ENCODE results near the gene TIMELESS. TPM values are rescaled to one million over a fixed set of nuclear protein-coding genes. Genes with fewer than 3 reads are reported as not detected.

The TIMELESS gene
- total and polyA plus RNA-seq, 10 of the 15 experiments (the other 5 are each of a cell fraction or from before 2014, with no cell fraction given): 5.8 to 57.8 (median 31.8) TPM

GRCh38 chr12:56391721-56392120, 57.5 kb downstream of the TIMELESS start (continued):
- no peak for TF ChIP-seq ZNF592 (IDR thresholded peaks at IDR 0.05)
- TF ChIP-seq IKZF2 (IDR thresholded peaks at IDR 0.05): no peak
- no peak for TF ChIP-seq CREB1 (IDR thresholded peaks at IDR 0.05; ENCODE audit: low read depth)

GRCh38 chr12:56389412-56389811, 59.8 kb downstream of the TIMELESS start:
- BruUV-seq (replicated peaks): no TSS peak
- H3K4me2 ChIP-seq (ENCODE audit: control insufficient read depth, insufficient read depth): no peak overlapping the region
- H2AFZ ChIP-seq (ENCODE audit: control insufficient read depth, low read depth, low read length): no peak overlapping the region
- no peak overlapping the region for H3K9ac ChIP-seq (ENCODE audit: control insufficient read depth, insufficient read depth, low read length)
- POLR2A ChIA-PET: interaction anchor here (0.6 to 1.2 kb wide), 2 partner anchors 16 to 112 kb away, joined by 3 to 4 read pairs; no protein-coding TSS in a partner anchor
- H4K20me1 ChIP-seq (ENCODE audit: control insufficient read depth, insufficient read depth): no peaks in the 10 kb centered on the region
- RAD21 ChIA-PET (ENCODE audit: unreplicated experiment): interaction anchor here (0.8 kb wide), 2 partner anchors 51 to 75 kb away, joined by 3 read pairs; partner anchors contain the start of gene IL23A
- FAIRE-seq: no peak
- H3K36me3 ChIP-seq (ENCODE audit: control insufficient read depth in 2 of 2, insufficient read depth in 2 of 2, low read length in 1 of 2): no peaks in the 10 kb centered on the region
- H3K27ac ChIP-seq (ENCODE audit: control insufficient read depth, insufficient read depth): no peak overlapping the region
- H3K4me3 ChIP-seq: no peak overlapping the region
- SMC1A ChIA-PET (ENCODE audit: uncharacterized antibody, unreplicated experiment): interaction anchor here (0.6 to 1.1 kb wide), 3 partner anchors 13 to 48 kb away, joined by 3 to 4 read pairs (median 3); no protein-coding TSS in a partner anchor
- no peaks in the 10 kb centered on the region; the same call in 2 of the 3 replicates for H3K9me3 ChIP-seq (replicated peaks; ENCODE audit: control insufficient read depth, insufficient read depth, low read length)
- CTCF ChIA-PET: interaction anchor here (0.9 kb wide), 1 partner anchor 11 kb away, joined by 3 read pairs; no protein-coding TSS in a partner anchor
- 90% methylated on average over 5 of the region's 5 CpGs for WGBS (ENCODE audit: insufficient coverage, insufficient replicate concordance, low lambda C conversion rate, missing lambda C conversion rate)
- in situ Hi-C loops (cut with MboI): no loop called here
- H3K27me3 ChIP-seq (replicated peaks in 1 of 2; ENCODE audit: control insufficient read depth in 2 of 2, insufficient read depth in 2 of 2, low read length in 1 of 2): no peaks in the 10 kb centered on the region
- DNase-seq (ENCODE audit: low read depth, low spot score): no peak
- H3K79me2 ChIP-seq (ENCODE audit: control insufficient read depth, insufficient read depth, low read length): no peaks in the 10 kb centered on the region
- H3K4me1 ChIP-seq (ENCODE audit: control insufficient read depth, insufficient read depth, low read length): no peaks in the 10 kb centered on the region
- ATAC-seq: no peak
- intact Hi-C loops (cut with micrococcal nuclease; ENCODE audit: unreplicated experiment): no loop called here
- TF ChIP-seq ZBTB40 (IDR thresholded peaks at IDR 0.05; ENCODE audit: borderline replicate concordance): no peak
- no peak for TF ChIP-seq JUNB (IDR thresholded peaks at IDR 0.05)
- no peak for TF ChIP-seq ETV6 (conservative IDR thresholded peaks at IDR 0.05 in 1 of 2, IDR thresholded peaks at IDR 0.05 in 1 of 2; ENCODE audit: borderline replicate concordance in 1 of 2, low read depth in 1 of 2)
- no peak for TF ChIP-seq EP300 (IDR thresholded peaks at IDR 0.05; ENCODE audit: borderline replicate concordance in 1 of 2, control insufficient read depth in 1 of 2, low read depth in 2 of 2, low read length in 2 of 2)
- TF ChIP-seq MLLT1 (IDR thresholded peaks at IDR 0.05): no peak
- TF ChIP-seq BMI1 (IDR thresholded peaks at IDR 0.05; ENCODE audit: borderline replicate concordance): no peak
- no peak for TF ChIP-seq RCOR1 (conservative IDR thresholded peaks at IDR 0.05; ENCODE audit: low read depth, low read length)

Data from GM12878 (cell line).